NOMO-1 treated with dmso at 0.1 percent for 144 hours (cell line): Measurements from ENCODE around the gene CATSPERZ.
A peak's percentile ranks its signal among the peaks of the same experiment; 100 is the strongest.

Experiments
- DNase-seq: peaks from one replicate; lab custom pipeline; 2025; ENCODE audit not compliant: unreplicated experiment; lab: John Stamatoyannopoulos, UW

Gene CATSPERZ

DNA sequence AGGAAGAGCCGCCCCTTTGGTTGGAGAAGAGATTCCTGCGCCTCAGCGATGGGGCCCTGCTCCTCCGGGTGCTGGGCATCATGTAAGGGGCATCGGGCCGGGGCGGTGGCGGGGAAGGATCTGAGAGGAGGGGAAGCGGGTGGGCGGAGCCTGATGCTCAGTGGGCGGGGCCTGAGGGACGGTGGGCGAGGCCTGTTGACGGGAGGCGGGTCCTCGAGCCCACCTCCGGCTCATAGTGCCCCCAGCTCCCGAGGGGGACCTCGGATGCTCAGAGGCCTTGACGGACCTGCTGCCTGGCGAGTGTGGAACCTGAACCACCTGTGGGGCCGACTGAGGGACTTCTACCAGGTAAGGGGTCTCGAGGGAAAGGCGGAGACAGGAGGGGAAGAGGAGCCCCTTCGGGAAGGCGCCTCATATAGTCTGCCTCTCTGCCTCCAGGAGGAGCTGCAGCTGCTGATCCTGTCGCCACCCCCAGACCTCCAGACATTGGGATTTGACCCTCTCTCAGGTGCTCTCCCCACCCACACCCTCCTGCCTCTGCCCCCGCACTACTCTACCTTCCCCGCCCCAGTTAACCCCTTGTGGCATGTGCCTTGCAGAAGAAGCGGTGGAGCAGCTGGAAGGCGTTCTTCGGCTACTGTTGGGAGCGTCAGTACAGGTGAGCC, 40.6 kb downstream of the CATSPERZ start:
- peak; percentile 48 for DNase-seq

GRCh38 chr11:64341429-64341828, 41.3 kb downstream of the CATSPERZ start:
- no peak for DNase-seq

GRCh38 chr11:64341851-64342791, 42.0 kb downstream of the CATSPERZ start:
- DNase-seq = peak; percentile 91

DNA sequence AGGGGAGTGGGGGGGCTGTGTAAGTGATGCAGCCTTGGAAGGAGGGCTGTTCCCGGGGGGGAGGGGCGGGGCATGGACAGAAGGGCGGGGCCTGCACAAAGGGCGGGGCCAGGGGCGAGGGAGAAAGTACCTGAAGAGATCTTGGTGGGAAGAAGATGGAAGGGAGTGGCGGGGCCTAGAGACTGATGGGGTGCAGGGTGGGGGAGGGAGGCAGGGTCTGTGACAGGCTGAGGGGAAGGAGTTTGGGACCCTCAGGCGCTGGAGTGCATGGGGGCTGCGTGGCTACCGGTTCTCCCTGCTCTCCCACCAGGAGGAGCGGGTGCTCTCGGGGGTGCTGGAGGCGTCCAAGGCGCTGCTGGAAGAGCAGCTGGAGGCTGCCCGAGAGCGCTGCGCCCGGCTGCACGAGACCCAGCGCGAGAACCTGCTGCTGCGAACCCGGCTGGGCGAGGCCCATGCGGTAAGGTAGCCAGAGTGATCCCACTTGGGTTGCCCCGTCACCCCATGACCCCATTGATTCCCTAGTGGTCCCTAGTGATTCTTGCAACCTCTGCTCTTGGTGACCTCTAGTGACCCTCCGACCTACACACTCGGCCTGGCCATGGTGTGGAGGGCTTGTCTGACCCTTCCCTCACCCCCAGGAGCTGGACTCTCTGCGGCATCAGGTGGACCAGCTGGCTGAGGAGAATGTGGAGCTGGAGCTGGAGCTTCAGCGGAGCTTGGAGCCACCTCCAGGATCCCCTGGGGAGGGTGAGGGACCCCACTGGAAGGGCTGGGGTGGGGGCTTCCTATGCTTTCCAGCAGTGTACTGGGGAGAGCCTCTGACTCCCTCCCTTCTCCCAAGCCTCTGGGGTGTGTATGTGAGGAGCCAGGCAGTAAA, 42.9 kb downstream of the CATSPERZ start:
- no peak for DNase-seq

DNA sequence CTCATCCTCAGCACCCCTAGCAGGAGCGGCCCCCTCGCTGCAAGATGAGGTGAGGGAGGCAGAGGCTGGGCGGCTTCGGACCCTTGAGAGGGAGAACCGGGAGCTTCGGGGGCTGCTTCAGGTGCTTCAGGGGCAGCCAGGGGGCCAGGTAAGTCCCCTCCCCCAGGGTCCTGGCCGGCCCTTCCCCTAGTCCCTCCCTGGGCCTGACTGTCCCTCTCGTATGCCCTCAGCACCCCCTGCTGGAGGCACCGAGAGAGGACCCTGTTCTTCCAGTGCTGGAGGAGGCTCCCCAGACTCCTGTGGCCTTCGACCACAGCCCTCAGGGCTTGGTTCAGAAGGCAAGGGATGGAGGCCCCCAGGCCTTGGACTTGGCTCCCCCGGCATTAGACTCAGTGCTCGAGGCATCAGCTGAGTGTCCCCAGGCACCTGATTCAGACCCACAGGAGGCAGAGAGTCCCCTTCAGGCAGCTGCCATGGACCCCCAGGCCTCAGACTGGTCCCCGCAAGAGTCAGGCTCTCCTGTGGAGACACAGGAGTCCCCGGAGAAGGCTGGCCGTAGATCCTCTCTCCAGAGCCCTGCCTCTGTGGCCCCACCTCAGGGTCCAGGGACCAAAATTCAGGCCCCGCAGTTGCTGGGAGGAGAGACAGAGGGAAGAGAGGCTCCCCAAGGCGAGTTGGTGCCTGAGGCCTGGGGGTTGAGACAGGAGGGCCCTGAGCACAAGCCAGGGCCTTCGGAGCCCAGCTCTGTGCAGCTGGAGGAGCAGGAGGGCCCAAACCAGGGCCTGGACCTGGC, 43.8 kb downstream of the CATSPERZ start:
- no peak for DNase-seq

DNA sequence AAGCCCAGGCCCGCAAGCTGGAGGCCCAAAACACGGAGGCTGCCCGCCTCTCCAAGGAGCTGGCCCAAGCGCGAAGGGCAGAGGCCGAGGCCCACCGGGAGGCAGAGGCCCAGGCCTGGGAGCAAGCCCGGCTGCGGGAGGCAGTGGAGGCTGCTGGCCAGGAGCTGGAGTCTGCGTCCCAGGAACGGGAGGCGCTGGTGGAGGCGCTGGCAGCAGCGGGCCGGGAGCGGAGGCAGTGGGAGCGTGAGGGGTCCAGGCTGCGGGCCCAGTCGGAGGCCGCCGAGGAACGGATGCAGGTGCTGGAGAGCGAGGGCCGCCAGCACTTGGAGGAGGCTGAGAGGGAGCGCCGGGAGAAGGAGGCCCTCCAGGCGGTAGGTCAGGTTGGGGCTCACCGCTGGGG, 44.6 kb downstream of the CATSPERZ start:
- no peak for DNase-seq

DNA sequence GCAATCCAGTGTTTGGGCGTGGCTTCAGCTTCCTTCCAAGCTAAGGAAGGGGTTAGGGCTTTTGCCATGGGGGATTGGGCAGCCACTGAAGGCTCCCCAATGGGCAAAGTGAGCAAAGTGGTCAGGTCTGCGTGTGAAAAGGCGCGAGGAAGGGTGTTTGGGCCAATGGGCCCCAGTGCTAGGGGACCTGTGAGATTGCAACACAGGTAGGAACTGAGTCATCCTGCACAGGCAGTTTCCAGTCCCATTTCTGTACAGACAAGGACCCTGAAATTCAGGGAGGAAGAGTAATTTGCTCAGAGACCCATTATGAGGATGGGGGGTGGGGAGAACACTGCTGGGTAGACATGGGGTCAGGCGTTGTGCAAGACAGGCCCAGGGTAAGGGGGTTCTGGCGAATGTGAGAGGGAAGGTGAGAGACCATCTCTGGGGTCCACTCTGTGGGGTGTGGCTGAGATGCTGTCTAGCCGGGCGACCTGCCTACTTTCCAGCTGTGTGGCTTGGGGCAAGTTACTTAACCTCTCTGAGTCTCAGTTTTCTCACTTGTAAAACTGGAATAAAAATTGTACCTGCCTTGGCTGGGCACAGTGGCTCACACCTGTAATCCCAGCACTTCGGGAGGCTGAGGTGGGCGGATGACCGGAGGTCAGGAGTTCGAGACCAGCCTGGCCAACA, 47.2 kb downstream of the CATSPERZ start:
- DNase-seq = peak; percentile 62

DNA sequence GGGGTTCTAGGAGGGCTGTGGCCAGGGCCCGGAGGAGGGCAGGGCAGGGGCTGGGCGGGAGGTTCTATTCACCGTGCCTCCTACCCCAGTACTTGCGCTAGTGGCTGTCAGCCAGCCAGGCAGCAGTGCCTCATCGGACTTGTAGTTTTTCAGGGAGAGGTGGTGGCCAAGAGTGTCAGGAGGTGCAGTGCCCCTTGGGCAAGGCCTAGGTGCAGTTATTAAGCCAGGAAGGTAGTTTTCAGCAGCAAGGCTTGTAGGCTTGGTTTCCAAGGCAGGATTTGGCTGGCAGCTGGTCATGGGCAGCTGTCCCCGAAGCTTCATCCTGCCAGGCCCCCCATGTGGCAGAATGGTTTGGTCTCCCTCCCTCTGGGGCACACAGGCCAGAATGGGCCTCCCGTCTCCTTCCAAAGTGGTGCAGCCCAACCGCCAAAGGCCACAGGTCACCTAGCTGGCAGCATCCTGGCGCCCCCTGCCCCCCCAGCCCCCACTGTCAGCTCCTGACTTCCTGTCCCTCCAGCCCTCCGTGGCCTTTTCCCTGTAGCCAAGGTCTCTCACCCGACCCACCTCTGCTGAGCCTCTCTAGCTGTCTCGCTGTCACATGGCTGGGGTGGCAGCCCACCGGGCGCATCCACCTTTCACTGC, 48.3 kb downstream of the CATSPERZ start:
- no peak for DNase-seq

- no peak for DNase-seq
Measured at GRCh38 chr11:64349025-64349387, 48.8 kb downstream of the CATSPERZ start.

- no peak for DNase-seq
Measured at GRCh38 chr11:64349404-64349803, 49.2 kb downstream of the CATSPERZ start.

GRCh38 chr11:64351136-64351631, 51.0 kb downstream of the CATSPERZ start:
- DNase-seq = no peak

- no peak for DNase-seq
Measured at GRCh38 chr11:64352099-64352994, 52.2 kb downstream of the CATSPERZ start.

- DNase-seq = no peak
Measured at GRCh38 chr11:64352995-64353714, 53.0 kb downstream of the CATSPERZ start.

DNA sequence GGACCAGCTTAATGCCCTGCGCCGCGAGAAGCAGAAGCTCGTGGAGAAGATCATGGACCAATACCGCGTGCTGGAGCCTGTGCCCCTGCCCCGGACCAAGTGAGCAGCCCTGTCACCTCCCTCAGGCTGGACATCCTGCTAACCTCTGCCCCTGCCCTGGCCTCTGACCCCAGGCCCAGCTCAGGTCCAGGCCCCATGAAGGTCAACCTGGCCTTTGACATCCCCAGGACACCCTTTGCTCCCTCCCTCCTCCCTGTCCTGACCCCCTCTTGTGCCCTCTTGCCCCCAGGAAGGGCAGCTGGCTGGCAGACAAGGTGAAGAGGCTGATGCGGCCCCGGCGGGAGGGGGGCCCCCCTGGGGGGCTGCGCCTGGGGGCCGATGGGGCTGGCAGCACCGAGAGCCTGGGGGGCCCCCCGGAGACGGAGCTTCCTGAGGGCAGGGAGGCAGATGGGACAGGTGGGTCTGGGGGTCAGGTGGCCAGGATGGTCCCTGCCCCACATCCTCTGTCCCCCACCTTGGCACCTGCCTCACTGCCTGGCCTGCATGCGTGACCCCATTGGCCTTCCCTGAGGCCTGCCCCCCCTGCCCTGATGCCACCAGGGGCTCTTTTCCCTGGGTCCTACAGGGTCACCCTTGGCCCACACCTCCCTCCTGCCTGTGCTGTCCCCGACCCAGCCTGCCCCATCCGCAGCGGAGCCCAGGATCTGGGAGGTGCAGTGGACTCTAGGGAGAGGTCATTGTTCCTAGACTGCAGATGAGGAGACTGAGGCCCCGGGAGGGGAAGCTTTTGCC, 53.8 kb downstream of the CATSPERZ start:
- no peak for DNase-seq
